NOMO-1 (cell line): ENCODE results near the gene PPP2R2D.
"Not testable (repeated sequence)": the region's sequence is repeated elsewhere in the genome, so short reads cannot be mapped to it uniquely, and the experiment has no call there.

Source experiments
- DNase-seq, 2 experiments: peaks; one replicate each; lab custom pipeline; 2025; ENCODE audit not compliant: unreplicated experiment in 2 of 2; lab: John Stamatoyannopoulos, UW

PPP2R2D gene

DNA sequence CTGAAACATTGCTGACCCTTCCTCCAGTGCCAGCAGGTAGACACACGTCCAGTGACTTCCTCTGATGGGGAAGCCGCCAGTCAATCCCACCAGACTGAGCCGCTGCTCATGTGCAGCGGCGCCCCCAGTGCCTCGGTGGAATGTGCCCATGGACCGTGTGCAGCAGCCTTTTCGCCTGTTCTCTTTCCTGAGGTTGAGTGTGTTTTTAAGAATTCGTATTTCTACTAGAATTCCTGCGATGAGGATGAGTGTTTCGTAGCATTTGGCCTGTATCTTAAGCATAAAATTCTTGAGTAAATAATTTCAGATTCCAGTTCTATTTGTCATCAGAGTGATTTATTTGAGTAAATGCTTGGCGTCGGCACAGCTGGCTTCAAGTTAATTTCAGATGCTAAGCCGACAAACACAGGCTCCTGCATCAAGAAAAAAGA, 45.5 kb downstream of the PPP2R2D start:
- DNase-seq: no peak

GRCh38 chr10:131946880-131947279, 46.1 kb downstream of the PPP2R2D start:
- DNase-seq: no peak

DNA sequence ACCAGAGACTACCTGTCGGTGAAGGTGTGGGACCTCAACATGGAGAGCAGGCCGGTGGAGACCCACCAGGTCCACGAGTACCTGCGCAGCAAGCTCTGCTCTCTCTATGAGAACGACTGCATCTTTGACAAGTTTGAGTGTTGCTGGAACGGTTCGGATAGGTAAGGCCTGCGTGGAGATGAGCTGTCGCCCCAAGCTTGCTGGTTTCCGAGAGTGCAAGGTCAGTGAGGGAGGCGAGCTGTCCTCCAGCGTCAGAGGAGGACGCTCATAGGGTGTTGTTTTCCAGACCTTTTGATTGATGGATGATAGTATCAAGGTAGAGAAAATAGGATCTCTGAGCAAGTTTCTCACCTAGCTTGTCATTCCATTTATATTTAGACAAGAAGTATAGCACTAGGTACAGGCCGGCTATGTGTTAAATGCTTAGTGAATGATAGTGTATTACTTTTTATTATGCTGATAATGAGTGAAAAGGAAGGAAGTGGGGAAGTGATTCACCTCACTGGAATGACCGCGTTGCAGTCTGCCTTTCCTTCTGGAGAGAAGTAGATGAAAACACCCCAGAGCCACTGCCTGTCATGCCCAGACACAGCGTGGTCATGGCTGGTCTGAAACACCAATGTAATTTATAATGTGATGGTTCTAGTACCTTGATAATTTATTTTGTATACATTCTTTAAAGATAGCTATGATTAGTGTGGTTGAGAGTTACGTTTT, 47.0 kb downstream of the PPP2R2D start:
- no peak for DNase-seq

DNA sequence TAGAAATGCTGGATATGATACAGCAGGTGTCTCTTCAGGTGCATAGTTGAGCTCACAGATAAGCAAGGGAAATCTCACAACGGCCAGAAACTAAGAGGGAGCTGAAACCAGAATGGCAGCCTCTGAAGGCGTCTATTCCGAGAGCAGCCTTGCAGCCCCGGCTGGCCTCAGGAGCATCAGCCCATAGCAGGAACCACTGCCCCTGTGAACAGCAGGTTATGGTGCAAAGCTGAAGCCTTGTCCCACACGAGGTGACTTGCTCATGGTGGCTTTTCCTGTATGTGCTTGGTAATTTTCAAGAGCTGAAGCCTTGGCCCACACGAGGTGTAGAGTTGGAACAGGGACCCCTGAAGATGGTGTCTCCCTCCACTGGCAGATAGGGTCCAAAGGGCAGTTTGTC, 47.7 kb downstream of the PPP2R2D start:
- DNase-seq: no peak

DNA sequence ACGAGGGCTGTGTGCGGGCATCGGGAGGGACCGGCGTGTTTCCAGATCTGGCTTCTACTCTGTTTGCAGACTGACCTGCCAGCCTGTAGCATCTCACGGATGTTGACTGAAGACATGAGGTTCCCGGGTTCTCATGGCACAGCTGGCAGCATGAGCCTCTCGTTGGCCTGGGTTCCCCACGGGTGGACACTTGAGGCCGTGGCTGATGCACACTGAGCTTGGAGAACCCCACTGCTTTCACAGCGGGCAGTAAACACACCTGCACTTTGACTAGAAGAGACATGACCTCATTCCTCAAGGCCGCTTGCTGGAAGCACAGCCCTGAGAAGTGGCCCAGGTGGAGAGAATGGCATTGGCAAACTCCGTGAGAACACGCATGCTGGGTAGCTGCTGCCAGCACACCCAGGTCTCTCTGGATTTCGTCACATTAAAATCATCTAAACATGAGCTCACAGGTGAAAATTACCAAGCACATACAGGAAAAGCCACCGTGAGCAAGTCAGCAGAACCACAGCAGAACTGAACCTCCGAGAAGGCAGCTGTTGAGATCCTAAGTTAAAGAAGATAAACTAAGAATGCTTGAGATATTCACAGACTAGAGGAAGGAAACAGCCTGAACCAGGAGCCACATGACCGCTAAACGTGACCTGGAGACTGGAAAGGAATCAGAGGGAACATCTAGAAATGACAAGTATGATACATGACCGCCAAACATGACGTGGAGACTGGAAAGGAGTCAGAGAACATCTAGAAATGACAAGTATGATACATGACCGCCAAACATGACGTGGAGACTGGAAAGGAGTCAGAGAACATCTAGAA, 48.4 kb downstream of the PPP2R2D start:
- no peak for DNase-seq

- not testable (repeated sequence) for DNase-seq
Observed at GRCh38 chr10:131949908-131950307, 49.1 kb downstream of the PPP2R2D start.

DNA sequence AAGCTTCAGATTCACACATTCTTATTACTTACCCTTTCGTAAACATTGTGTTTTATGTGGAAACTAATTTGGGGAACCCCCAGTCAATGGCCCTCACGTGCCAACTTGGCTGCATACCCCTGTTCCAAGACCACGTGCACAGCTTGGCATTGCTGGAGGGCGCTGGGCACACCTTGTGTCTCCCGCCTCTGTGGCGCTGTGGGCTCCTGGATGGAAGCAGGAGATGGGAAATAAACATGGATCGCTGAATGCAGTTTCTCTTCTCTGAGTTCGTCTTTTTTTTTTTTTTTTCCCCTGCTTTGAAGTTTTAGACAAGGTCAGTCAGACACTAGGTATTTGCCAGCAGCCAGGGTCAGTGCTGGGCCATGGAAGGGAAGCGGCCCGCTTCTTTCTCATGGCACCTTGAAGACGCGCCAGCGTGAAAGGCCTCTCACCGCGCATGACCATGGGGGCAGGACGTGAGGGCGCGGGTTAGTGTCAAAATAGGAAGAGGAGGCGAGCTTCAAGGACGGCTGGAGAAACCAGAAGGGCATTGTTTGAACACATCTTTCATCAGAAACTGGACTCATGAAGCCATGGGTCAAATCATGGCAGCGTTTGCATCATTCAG, 53.7 kb downstream of the PPP2R2D start:
- no peak for DNase-seq

- DNase-seq: no peak
Observed at GRCh38 chr10:131955591-131956340, 55.0 kb downstream of the PPP2R2D start.

DNA sequence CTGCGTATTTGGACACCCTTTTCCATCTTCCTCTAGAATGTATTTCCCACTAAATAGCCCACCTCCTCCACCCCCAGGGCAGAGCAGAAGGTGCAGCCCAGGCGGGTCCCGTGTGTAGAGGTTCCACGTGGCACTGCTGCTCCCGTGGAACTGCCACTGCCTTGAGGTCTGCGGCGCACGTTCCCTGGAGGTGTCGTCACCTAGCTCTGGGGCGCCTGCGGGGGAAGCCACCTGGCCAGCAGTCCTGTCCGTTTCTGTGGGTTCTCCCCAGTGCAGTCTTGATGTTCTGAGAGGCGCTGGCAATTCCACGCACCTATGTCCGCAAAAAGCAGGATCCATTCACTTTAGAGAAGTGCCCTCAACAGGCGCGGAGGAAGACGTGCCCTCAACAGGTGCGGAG, 59.0 kb downstream of the PPP2R2D start:
- no peak for DNase-seq

- DNase-seq: no peak
Observed at GRCh38 chr10:131960631-131961046, 59.8 kb downstream of the PPP2R2D start.

DNA sequence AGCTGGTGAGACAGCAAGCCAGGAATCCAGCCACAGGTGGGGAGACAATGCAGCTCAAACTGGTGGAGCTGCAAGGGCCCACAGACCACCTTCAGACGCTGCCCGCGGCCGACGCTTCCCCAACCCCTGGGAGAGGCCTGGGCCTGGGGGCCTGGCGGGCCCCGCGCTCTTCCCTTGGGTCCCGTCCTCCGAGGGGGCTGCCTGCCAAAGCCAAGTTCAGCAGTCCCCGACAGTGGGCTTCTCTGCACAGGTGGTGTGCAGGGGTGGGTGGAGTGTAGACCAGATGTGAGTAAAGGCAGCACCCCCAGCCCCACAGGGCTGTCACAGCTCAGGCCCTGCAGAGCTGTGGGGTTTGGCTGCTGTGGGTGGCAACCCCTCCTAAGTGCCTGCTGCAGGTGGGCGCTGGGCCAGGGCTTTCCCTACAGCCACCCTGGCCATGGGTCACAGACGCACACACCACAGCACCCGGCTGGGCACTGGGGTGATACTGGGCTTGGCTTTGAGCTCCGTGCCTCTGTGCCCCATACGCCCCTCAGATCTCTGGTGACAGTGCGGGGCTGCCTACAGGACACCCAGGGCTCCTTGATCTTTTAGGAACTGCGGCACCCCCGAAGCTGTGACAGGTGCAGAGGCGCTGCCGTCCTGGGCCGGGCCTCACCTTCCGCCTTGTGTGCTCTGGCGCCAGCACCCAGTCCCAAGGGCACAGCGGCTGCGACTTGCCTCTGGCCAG, 60.4 kb downstream of the PPP2R2D start:
- no peak for DNase-seq

- no peak for DNase-seq
Observed at GRCh38 chr10:131961777-131962662, 61.2 kb downstream of the PPP2R2D start.

- DNase-seq: no peak
Observed at GRCh38 chr10:131963350-131963749, 62.5 kb downstream of the PPP2R2D start.

DNA sequence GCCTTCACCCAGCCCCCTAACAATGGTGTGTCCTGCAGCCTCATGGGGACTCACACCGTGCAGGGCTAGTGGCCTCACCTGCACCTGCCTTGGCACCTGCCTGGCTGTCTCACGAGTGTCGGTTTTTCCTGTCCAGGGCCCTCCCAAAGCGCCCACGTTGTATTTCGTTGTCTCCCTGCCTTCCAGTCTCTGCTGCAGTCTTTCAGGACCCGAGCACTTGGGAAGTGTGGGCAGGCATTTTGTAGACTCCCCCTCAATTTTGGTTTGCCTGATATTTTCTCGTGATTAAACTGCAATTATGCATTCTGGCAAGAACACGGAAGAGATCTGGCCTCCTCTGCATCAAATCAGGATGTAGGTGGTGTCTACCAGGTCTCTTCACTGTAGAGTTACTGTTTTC, 63.0 kb downstream of the PPP2R2D start:
- no peak for DNase-seq

DNA sequence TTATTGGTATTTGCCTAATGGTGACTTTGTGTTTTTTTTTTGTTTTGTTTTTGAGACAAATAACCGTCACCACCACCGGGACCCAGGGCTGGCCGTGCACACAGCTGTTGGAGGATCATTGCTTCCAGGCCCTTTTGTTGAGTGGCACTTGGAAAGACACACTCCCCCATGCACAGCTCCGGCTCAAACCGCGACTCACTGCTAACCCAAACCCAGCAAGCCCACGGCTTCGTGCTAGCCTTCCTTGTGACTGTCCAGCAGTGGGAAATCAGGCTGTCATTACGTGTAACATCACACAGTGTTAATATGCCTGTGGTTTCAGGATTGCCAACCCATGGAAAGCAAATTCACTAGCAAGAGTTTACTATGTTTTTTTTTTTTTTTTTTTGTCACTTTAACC, 63.5 kb downstream of the PPP2R2D start:
- DNase-seq: no peak

DNA sequence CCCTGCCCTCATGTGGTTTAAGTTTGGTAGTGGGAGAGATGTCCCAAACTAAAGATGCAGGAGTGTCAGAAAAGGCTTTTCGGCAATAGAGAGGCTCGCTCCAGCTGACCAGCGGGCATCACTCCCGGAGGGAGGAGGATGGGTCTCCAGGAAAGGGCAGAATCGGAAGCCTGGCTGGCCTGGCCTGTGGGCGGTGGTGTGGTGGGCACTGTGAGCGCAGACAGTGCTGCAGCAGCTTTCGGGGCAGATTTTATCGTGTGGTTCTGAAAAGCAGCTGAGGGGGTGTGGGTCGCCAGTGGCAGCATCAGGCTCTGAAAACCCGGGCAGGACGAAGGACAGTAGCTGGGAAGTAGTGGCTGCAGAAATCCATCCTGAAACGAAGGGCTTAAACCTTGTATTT, 68.1 kb downstream of the PPP2R2D start:
- DNase-seq: no peak

DNA sequence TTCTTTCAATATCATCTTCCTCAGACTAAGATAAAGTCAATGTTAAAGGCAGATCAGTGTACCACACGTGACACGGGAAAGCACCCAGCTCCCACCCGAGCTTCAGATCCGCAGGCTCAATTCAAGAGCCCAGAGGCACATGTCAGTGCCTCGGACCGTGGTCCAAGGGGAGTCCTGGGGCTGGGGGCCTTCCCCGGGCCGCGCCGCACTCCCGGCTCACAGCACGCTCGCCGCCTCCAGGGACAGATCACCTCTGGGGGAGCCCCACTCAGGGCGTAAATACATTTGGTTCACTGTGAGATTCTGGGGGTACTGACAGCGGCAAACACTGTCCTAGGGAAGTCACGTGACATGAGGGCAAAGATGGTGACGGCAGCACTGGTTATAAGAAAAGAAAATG, 70.1 kb downstream of the PPP2R2D start:
- DNase-seq: no peak

DNA sequence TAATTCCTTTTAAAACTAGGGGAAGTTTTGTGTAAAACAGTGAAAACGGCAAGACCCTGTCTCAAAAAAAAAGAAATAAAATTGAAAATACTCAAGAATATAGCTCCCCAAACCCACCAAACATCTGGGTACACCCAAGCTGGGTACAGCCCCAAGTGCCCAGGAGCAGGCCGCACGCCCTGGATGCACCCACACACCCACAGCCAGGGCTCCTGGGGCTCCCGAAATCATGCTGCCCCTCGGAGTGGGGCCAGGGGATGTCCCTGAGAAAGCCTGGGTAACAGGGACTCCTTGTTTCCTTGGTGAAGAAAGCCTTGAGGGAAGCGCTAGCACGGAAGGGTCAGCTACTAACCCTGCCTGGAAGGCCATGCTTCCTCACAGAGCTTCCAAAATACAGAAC, 70.8 kb downstream of the PPP2R2D start:
- no peak for DNase-seq

GRCh38 chr10:131972474-131973071, 71.8 kb downstream of the PPP2R2D start:
- DNase-seq: no peak
